Naive thymus-derived CD4-positive, alpha-beta T cell (primary cell): ENCODE data around the gene SV2C. TPM values are rescaled to one million over a fixed set of nuclear protein-coding genes. Genes with fewer than 3 reads are reported as not detected.
"Not testable (repeated sequence)": the region's sequence is repeated elsewhere in the genome, so short reads cannot be mapped to it uniquely, and the experiment has no call there.

Experiments
- ATAC-seq: fragments of 150-1000 bp; cut with Tn5 transposase; 2 replicates; pipeline ENCODE4 v1.10.0; 2021; ENCODE audit warnings: mild to moderate bottlenecking, moderate library complexity
- CTCF ChIA-PET: fragments of 350-600 bp; sonication (Branson Sonifier 250); formaldehyde crosslinking; loops from one replicate; lab custom pipeline; 2021; ENCODE audit warnings: antibody characterized with exemption; lab: Charles Lee
- POLR2A ChIA-PET: fragments of 350-600 bp; sonication (Branson Sonifier 250); formaldehyde crosslinking; loops from one replicate; lab custom pipeline; 2021; ENCODE audit warnings: antibody characterized with exemption, inconsistent platforms; lab: Charles Lee
- DNase-seq, 9 donors: peaks; one replicate each; pipeline versions ENCODE4 v3.0.0 to v3.0.0-alpha.2; 2020 to 2022; ENCODE audit warnings: mixed read lengths in 1 of 9
- H3K27ac ChIP-seq: one replicate; pipeline ENCODE4 v1.7.0; 2013; ENCODE audit warnings: mild to moderate bottlenecking, low read depth, low read length, moderate library complexity
- H3K27me3 ChIP-seq, 2 donors: one replicate each; pipeline ENCODE4 v1.7.0; 2013; ENCODE audit warnings: low read length in 2 of 2, mild to moderate bottlenecking in 2 of 2, moderate library complexity in 2 of 2; ENCODE audit not compliant: control insufficient read depth in 2 of 2, insufficient read depth in 2 of 2
- H3K36me3 ChIP-seq, 3 experiments: 1 replicate in 2 of 3; 2 replicates in 1 of 3; pipeline ENCODE4 v1.7.0; 2013; ENCODE audit warnings: low read length in 3 of 3, mild to moderate bottlenecking in 3 of 3, moderate library complexity in 1 of 3; ENCODE audit not compliant: insufficient read depth in 3 of 3, control insufficient read depth in 2 of 3
- H3K4me1 ChIP-seq, 2 donors: one replicate each; pipeline ENCODE4 v1.7.0; 2013; ENCODE audit warnings: low read length in 2 of 2, mild to moderate bottlenecking in 2 of 2, moderate library complexity in 1 of 2; ENCODE audit not compliant: control insufficient read depth in 2 of 2, insufficient read depth in 2 of 2
- H3K4me3 ChIP-seq: 2 replicates; pipeline ENCODE4 v1.7.0; 2013; ENCODE audit warnings: mild to moderate bottlenecking, low read length
- H3K9me3 ChIP-seq, 3 experiments: 1 replicate in 2 of 3; 2 replicates in 1 of 3; pipeline ENCODE4 v1.7.0; 2013; ENCODE audit warnings: low read length in 3 of 3; ENCODE audit not compliant: control insufficient read depth in 2 of 3
- H3K27ac Mint-ChIP-seq, 9 donors: one replicate each; pipeline ENCODE4 v1.8.0; 2020 to 2022; ENCODE audit warnings: mixed read lengths in 9 of 9, mild to moderate bottlenecking in 8 of 9, moderate library complexity in 5 of 9, inconsistent platforms in 2 of 9
- H3K27me3 Mint-ChIP-seq, 5 donors: one replicate each; pipeline ENCODE4 v1.8.0; 2021 to 2022; ENCODE audit warnings: mixed read lengths in 5 of 5, mild to moderate bottlenecking in 1 of 5
- H3K36me3 Mint-ChIP-seq, 5 donors: one replicate each; pipeline ENCODE4 v1.8.0; 2020 to 2022; ENCODE audit warnings: mixed read lengths in 5 of 5, mild to moderate bottlenecking in 3 of 5, inconsistent platforms in 1 of 5
- H3K4me1 Mint-ChIP-seq, 7 donors: one replicate each; pipeline ENCODE4 v1.8.0; 2020 to 2022; ENCODE audit warnings: mixed read lengths in 7 of 7, mild to moderate bottlenecking in 3 of 7, inconsistent platforms in 1 of 7
- H3K4me3 Mint-ChIP-seq, 10 donors: one replicate each; pipeline ENCODE4 v1.8.0; 2020 to 2022; ENCODE audit warnings: mild to moderate bottlenecking in 10 of 10, mixed read lengths in 10 of 10, moderate library complexity in 6 of 10, inconsistent platforms in 2 of 10
- H3K9me3 Mint-ChIP-seq, 11 donors: one replicate each; pipeline ENCODE4 v1.8.0; 2020 to 2022; ENCODE audit warnings: mixed read lengths in 11 of 11, mild to moderate bottlenecking in 4 of 11, inconsistent platforms in 1 of 11, moderate library complexity in 1 of 11
- intact Hi-C, 2 donors: fragments of 100-400 bp; cut with micrococcal nuclease; formaldehyde crosslinking; loops; one replicate each; pipeline ENCODE4 v1.15.1; 2023
- polyA plus RNA-seq, 2 donors: library from polyadenylated mRNA; unstranded; fragments of 300-500 nt; fragmentation: Illumina TruSeq; gene quantifications; one replicate each; pipeline ENCODE4 v1.2.3, GENCODE V29; 2021
- total RNA-seq, 6 experiments: library from RNA in 5 of 6; stranded (reverse) in 5 of 6; gene quantifications; 1 replicate in 5 of 6; 2 replicates in 1 of 6; pipeline ENCODE4 v1.2.3 and lab custom pipeline; 2021 to 2026

SV2C gene
- total and polyA plus RNA-seq, 7 experiments from 2014 or later = not detected

- ATAC-seq (no peak), DNase-seq (no peak)
- CTCF ChIA-PET = no interaction called here
- Mint-ChIP-seq H3K27me3 (no peaks in the 10 kb centered on the region), H3K27ac (no peak overlapping the region), H3K4me3 (no peak overlapping the region), H3K4me1 (peaks cover 0 to 13% (median 3%) of the 10 kb centered on the region in 7 donors), H3K9me3 (peaks cover 0 to 3% (median 0%) of the 10 kb centered on the region in 11 donors), H3K36me3 (peaks cover 0 to 6% (median 0%) of the 10 kb centered on the region in 5 donors)
- POLR2A ChIA-PET = interaction anchor here (0.8 kb wide), 1 partner anchor 11 kb away, joined by 3 read pairs; no protein-coding TSS in a partner anchor
- Histone ChIP-seq H3K4me1 (no peaks in the 10 kb centered on the region), H3K27ac (no peak overlapping the region), H3K4me3 (no peak overlapping the region), H3K9me3 (no peaks in the 10 kb centered on the region), H3K27me3 (no peaks in the 10 kb centered on the region), H3K36me3 (no peaks in the 10 kb centered on the region)
- intact Hi-C loops = no loop called here
Observed at GRCh38 chr5:76314643-76315042, 231.5 kb downstream of the SV2C start.

GRCh38 chr5:76319673-76320072 is 236.5 kb downstream of the SV2C start:
- peak overlapping the region in 3 of 9 donors; percentile 21 to 44 (median 36) for H3K27ac Mint-ChIP-seq
- peak overlapping the region in 1 of 10 donors; percentile 29 for H3K4me3 Mint-ChIP-seq
- DNase-seq (no peak), ATAC-seq (no peak)
- H3K36me3 Mint-ChIP-seq = peaks cover 0 to 24% (median 0%) of the 10 kb centered on the region in 5 donors
- Histone ChIP-seq H3K36me3 (no peaks in the 10 kb centered on the region), H3K27me3 (no peaks in the 10 kb centered on the region), H3K9me3 (no peaks in the 10 kb centered on the region), H3K4me1 (peaks cover under 1 to 2% of the 10 kb centered on the region in 2 donors), H3K27ac (no peak overlapping the region), H3K4me3 (no peak overlapping the region)
- intact Hi-C loops = no loop called here
- ChIA-PET POLR2A (interaction anchor here (1.5 kb wide), 1 partner anchor 10 kb away, joined by 5 read pairs; no protein-coding TSS in a partner anchor), CTCF (no interaction called here)
- H3K9me3 Mint-ChIP-seq = peaks cover 0 to 15% (median 0%) of the 10 kb centered on the region in 11 donors
- H3K4me1 Mint-ChIP-seq = peaks cover 5 to 34% (median 11%) of the 10 kb centered on the region in 7 donors
- no peaks in the 10 kb centered on the region for H3K27me3 Mint-ChIP-seq

DNA sequence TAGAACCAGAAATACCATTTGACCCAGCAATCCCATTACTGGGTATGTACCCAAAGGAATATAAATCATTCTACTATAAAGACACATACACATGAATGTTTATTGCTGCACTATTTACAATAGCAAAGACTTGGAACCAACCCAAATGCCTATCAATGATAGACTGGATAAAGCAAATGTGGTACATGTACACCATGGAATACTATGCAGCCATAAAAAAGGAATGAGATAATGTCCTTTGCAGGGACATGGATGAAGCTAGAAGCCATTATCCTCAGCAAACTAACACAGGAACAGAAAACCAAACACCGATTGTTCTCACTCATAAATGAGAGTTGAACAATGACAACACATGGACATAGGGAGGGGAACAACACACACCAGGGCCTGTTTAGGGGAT is 240.3 kb downstream of the SV2C start:
- POLR2A ChIA-PET, H3K27me3 Mint-ChIP-seq, CTCF ChIA-PET, H3K27me3 ChIP-seq, ATAC-seq, DNase-seq, H3K4me3 ChIP-seq, H3K27ac ChIP-seq, intact Hi-C loops, H3K36me3 ChIP-seq, H3K9me3 ChIP-seq: not testable (repeated sequence)
- peaks cover 42 to 69% (median 46%) of the 10 kb centered on the region in 7 donors for H3K4me1 Mint-ChIP-seq
- H3K27ac Mint-ChIP-seq = peak overlapping the region in 4 of 9 donors; percentile 25 to 47 (median 34)
- peaks cover 0 to 25% (median 0%) of the 10 kb centered on the region in 5 donors for H3K36me3 Mint-ChIP-seq
- H3K4me3 Mint-ChIP-seq = peak overlapping the region in 2 of 10 donors; percentile 27 to 34
- H3K4me1 ChIP-seq = peaks cover 29 to 39% of the 10 kb centered on the region in 2 donors
- peaks cover 0 to 17% (median 0%) of the 10 kb centered on the region in 11 donors for H3K9me3 Mint-ChIP-seq

DNA sequence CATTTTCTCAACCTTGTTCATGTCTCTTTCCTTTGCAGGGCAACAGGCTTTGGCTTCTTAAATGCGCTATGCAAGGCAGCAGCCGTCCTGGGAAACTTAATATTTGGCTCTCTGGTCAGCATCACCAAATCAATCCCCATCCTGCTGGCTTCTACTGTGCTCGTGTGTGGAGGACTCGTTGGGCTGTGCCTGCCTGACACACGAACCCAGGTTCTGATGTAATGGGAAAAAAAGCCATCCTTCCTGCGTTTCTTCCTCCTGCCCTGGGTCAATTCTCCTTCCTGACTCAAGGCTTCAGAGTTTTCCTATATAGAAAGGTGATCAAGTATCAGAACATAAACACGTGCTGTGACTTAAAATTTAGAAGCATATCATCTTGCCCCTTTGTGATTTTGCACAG is 242.1 kb downstream of the SV2C start:
- H3K4me1 Mint-ChIP-seq = peaks cover 44 to 75% (median 52%) of the 10 kb centered on the region in 7 donors
- POLR2A ChIA-PET = interaction anchor here (0.6 to 3.1 kb wide), 6 partner anchors 10 to 1591 kb away, joined by 3 to 29 read pairs (median 3); partner anchors contain the start of gene IQGAP2
- DNase-seq = peak in 1 of 9 donors; percentile 9
- peak overlapping the region; percentile 71 to 84 (median 76) for H3K4me3 Mint-ChIP-seq
- intact Hi-C loops = loop anchor here in 1 of 2 donors (1.0 kb wide), 1 partner anchor 26 kb away; no protein-coding TSS in a partner anchor
- CTCF ChIA-PET = interaction anchor here (1.2 to 2.1 kb wide), 2 partner anchors 69 to 79 kb away, joined by 3 to 8 read pairs; no protein-coding TSS in a partner anchor
- peaks cover 29 to 52% of the 10 kb centered on the region in 2 donors for H3K4me1 ChIP-seq
- peak overlapping the region; percentile 22 for H3K4me3 ChIP-seq
- no peaks in the 10 kb centered on the region for H3K27me3 Mint-ChIP-seq
- H3K27ac ChIP-seq = peak overlapping the region; percentile 59
- H3K36me3 Mint-ChIP-seq = peaks cover 0 to 23% (median 0%) of the 10 kb centered on the region in 5 donors
- H3K9me3 ChIP-seq = no peaks in the 10 kb centered on the region
- H3K27me3 ChIP-seq = no peaks in the 10 kb centered on the region
- H3K9me3 Mint-ChIP-seq = peaks cover 0 to 17% (median 0%) of the 10 kb centered on the region in 11 donors
- H3K36me3 ChIP-seq = no peaks in the 10 kb centered on the region
- ATAC-seq = no peak
- peak overlapping the region; percentile 88 to 98 (median 93) for H3K27ac Mint-ChIP-seq

- H3K27ac ChIP-seq = peak overlapping the region; percentile 59
- Mint-ChIP-seq H3K4me3 (peak overlapping the region; percentile 71 to 84 (median 76)), H3K27ac (peak overlapping the region; percentile 88 to 98 (median 93)), H3K27me3 (no peaks in the 10 kb centered on the region), H3K9me3 (peaks cover 0 to 17% (median 0%) of the 10 kb centered on the region in 11 donors), H3K36me3 (peaks cover 0 to 23% (median 0%) of the 10 kb centered on the region in 5 donors), H3K4me1 (peaks cover 46 to 75% (median 58%) of the 10 kb centered on the region in 7 donors)
- no peaks in the 10 kb centered on the region for H3K27me3 ChIP-seq
- H3K4me3 ChIP-seq = peak overlapping the region; percentile 22
- ChIA-PET POLR2A (interaction anchor here (0.6 to 3.1 kb wide), 11 partner anchors 9 to 1592 kb away, joined by 3 to 29 read pairs (median 3); partner anchors contain the start of gene IQGAP2), CTCF (interaction anchor here (1.2 to 2.1 kb wide), 3 partner anchors 12 to 78 kb away, joined by 3 to 8 read pairs (median 7); no protein-coding TSS in a partner anchor)
- peak in 6 of 9 donors; percentile 30 to 63 (median 48) for DNase-seq
- peaks cover 31 to 57% of the 10 kb centered on the region in 2 donors for H3K4me1 ChIP-seq
- ATAC-seq = peak; percentile 90
- H3K36me3 ChIP-seq = no peaks in the 10 kb centered on the region
- H3K9me3 ChIP-seq = no peaks in the 10 kb centered on the region
- intact Hi-C loops = loop anchor here in 1 of 2 donors (1.0 kb wide), 4 partner anchors 27 to 704 kb away; partner anchors contain the start of gene AGGF1
Observed at GRCh38 chr5:76325876-76326491, 242.8 kb downstream of the SV2C start.

GRCh38 chr5:76326577-76327302 is 243.6 kb downstream of the SV2C start:
- intact Hi-C loops = loop anchor here in 1 of 2 donors (1.0 kb wide), 3 partner anchors 57 to 704 kb away; partner anchors contain the start of gene AGGF1
- Mint-ChIP-seq H3K9me3 (peaks cover 0 to 17% (median 0%) of the 10 kb centered on the region in 11 donors), H3K4me1 (peaks cover 54 to 77% (median 66%) of the 10 kb centered on the region in 7 donors), H3K27ac (peak overlapping the region; percentile 88 to 98 (median 93)), H3K4me3 (peak overlapping the region; percentile 49 to 84 (median 74)), H3K36me3 (peaks cover 0 to 20% (median 0%) of the 10 kb centered on the region in 5 donors), H3K27me3 (no peaks in the 10 kb centered on the region)
- ChIA-PET POLR2A (interaction anchor here (0.6 to 3.1 kb wide), 10 partner anchors 8 to 233 kb away, joined by 3 to 29 read pairs (median 3); partner anchors contain the start of gene IQGAP2), CTCF (interaction anchor here (0.6 to 2.1 kb wide), 5 partner anchors 11 to 78 kb away, joined by 3 to 8 read pairs (median 4); no protein-coding TSS in a partner anchor)
- peaks cover 39 to 64% of the 10 kb centered on the region in 2 donors for H3K4me1 ChIP-seq
- H3K36me3 ChIP-seq = no peaks in the 10 kb centered on the region
- H3K4me3 ChIP-seq = peak overlapping the region; percentile 22
- H3K27ac ChIP-seq = peak overlapping the region; percentile 59
- DNase-seq (no peak), ATAC-seq (no peak)
- no peaks in the 10 kb centered on the region for H3K9me3 ChIP-seq
- no peaks in the 10 kb centered on the region for H3K27me3 ChIP-seq
